GM15510 (cell line): ENCODE data around the gene CTXND2.

Source experiments
- POLR2A ChIP-seq: IDR thresholded peaks from 3 replicates; pipeline ENCODE4 v1.6.1; 2011; ENCODE audit warnings: borderline replicate concordance; ENCODE audit not compliant: insufficient read length; ENCODE audit errors: extremely low read depth

Gene CTXND2

GRCh38 chr1:150887018-150887417 is at the start of gene CTXND2:
TSS of gene CTXND2 (plus strand) at chr1:150887136. CDS start at chr1:150912315, 25,179 bp downstream.
- TF ChIP-seq POLR2A: no peak

- no peak for TF ChIP-seq POLR2A
These were observed 45.3 kb upstream of the CTXND2 start for GRCh38 chr1:150841626-150842025.

- TF ChIP-seq POLR2A: no peak
These were observed 44.6 kb upstream of the CTXND2 start for GRCh38 chr1:150842343-150842742.

GRCh38 chr1:150842964-150843363 is 44.0 kb upstream of the CTXND2 start:
- no peak for TF ChIP-seq POLR2A

- TF ChIP-seq POLR2A: no peak
These were observed 43.5 kb upstream of the CTXND2 start for GRCh38 chr1:150843474-150843873.

- no peak for TF ChIP-seq POLR2A
These were observed 40.3 kb upstream of the CTXND2 start for GRCh38 chr1:150846473-150847146.

GRCh38 chr1:150863724-150864123 is 23.2 kb upstream of the CTXND2 start:
- TF ChIP-seq POLR2A: no peak

GRCh38 chr1:150869683-150870082 is 17.3 kb upstream of the CTXND2 start:
- TF ChIP-seq POLR2A: no peak

- TF ChIP-seq POLR2A: no peak
These were observed 14.4 kb upstream of the CTXND2 start for GRCh38 chr1:150872572-150872971.

- TF ChIP-seq POLR2A: no peak
These were observed 13.4 kb upstream of the CTXND2 start for GRCh38 chr1:150873521-150873920.

- no peak for TF ChIP-seq POLR2A
These were observed 12.3 kb upstream of the CTXND2 start for GRCh38 chr1:150874455-150875196.

- TF ChIP-seq POLR2A: no peak
These were observed 11.5 kb upstream of the CTXND2 start for GRCh38 chr1:150875197-150876118.

- TF ChIP-seq POLR2A: no peak
These were observed 10.8 kb upstream of the CTXND2 start for GRCh38 chr1:150876119-150876454.

GRCh38 chr1:150881331-150882070 is 5.4 kb upstream of the CTXND2 start:
- TF ChIP-seq POLR2A: no peak
